ENCODE measurements around the gene LYZL2. TPM values are rescaled to one million over a fixed set of nuclear protein-coding genes. Genes with fewer than 3 reads are reported as not detected.

The LYZL2 gene
- total RNA-seq, 1 experiment from 2014 or later = not detected

GRCh38 chr10:30562787-30563186 is 66.8 kb downstream of the LYZL2 start:
- Histone ChIP-seq H3K4me1 (ENCODE audit: control insufficient read depth in 1 of 2, insufficient read depth in 2 of 2, low read length in 2 of 2) (0 out of 4 replicates have a peak, but pooled peaks cover 0 to 3% of the 10 kb centered on the region in 2 experiments), H4K20me1 (ENCODE audit: insufficient read depth) (no peaks in the 10 kb centered on the region), H3K27ac (ENCODE audit: low read depth, low read length) (no peak overlapping the region), H3K36me3 (ENCODE audit: control insufficient read depth in 1 of 2, insufficient read depth in 2 of 2, low read length in 2 of 2) (no peaks in the 10 kb centered on the region), H3K4me2 (ENCODE audit: low read length) (no peak overlapping the region), H3K79me2 (ENCODE audit: insufficient read depth, low read length) (no peaks in the 10 kb centered on the region), H2AFZ (ENCODE audit: low read depth, low read length, poor library complexity, severe bottlenecking) (no peak overlapping the region), H3K27me3 (ENCODE audit: insufficient read depth, low read length) (no peaks in the 10 kb centered on the region), H3K9ac (ENCODE audit: low read length) (no peak overlapping the region), H3K9me2 (ENCODE audit: insufficient read depth) (no peaks in the 10 kb centered on the region), H3K4me3 (replicated peaks in 1 of 2; ENCODE audit: low read depth in 1 of 2, low read length in 2 of 2) (no peak overlapping the region), H3K9me3 (ENCODE audit: control insufficient read depth in 1 of 2, insufficient read depth in 1 of 2, low read depth in 1 of 2, low read length in 2 of 2) (no peaks in the 10 kb centered on the region)
- DNase-seq (ENCODE audit: low read depth, low spot score) (no peak), ATAC-seq (no peak)
- TF ChIP-seq CBX3 (IDR thresholded peaks at IDR 0.05; ENCODE audit: low read depth) (no peak), SIN3A (IDR thresholded peaks at IDR 0.05; ENCODE audit: low read depth) (no peak), CTCF (IDR thresholded peaks at IDR 0.05 in 2 of 3, conservative IDR thresholded peaks at IDR 0.05 in 1 of 3; ENCODE audit: borderline replicate concordance in 1 of 3, insufficient read depth in 1 of 3, low read depth in 2 of 3, low read length in 2 of 3) (no peak), RAD21 (IDR thresholded peaks at IDR 0.05; ENCODE audit: low read depth) (no peak), MAX (IDR thresholded peaks at IDR 0.05) (no peak), ZBTB33 (IDR thresholded peaks at IDR 0.05; ENCODE audit: extremely low read depth, insufficient replicate concordance, low read length) (no peak), POLR2AphosphoS5 (IDR thresholded peaks at IDR 0.05; ENCODE audit: low read depth, low read length) (no peak), YY1 (IDR thresholded peaks at IDR 0.05; ENCODE audit: extremely low read depth, insufficient replicate concordance, low read depth, low read length) (no peak), EZH2phosphoT487 (IDR thresholded peaks at IDR 0.05; ENCODE audit: borderline replicate concordance) (no peak), SP1 (IDR thresholded peaks at IDR 0.05; ENCODE audit: low read depth) (no peak), ELF1 (IDR thresholded peaks at IDR 0.05; ENCODE audit: borderline replicate concordance, low read depth) (no peak), TCF7L2 (IDR thresholded peaks at IDR 0.05; ENCODE audit: borderline replicate concordance, extremely low read depth, insufficient read depth, insufficient read length) (no peak), CEBPB (IDR thresholded peaks at IDR 0.05; ENCODE audit: low read depth) (no peak)
- ChIA-PET POLR2A (no interaction called here), CTCF (interaction anchor here (1.4 kb wide), 1 partner anchor 18 kb away, joined by 5 read pairs; no protein-coding TSS in a partner anchor), RAD21 (ENCODE audit: low non-redundant PET in 1 of 2, low total read pairs in 2 of 2, uncharacterized antibody in 2 of 2, unreplicated experiment in 2 of 2) (interaction anchor here in 1 of 2 experiments (0.6 kb wide), 1 partner anchor 13 kb away, joined by 3 read pairs; no protein-coding TSS in a partner anchor)
- BruUV-seq (replicated peaks) = no TSS peak
- intact Hi-C loops (cut with micrococcal nuclease) = no loop called here

Other genes with a start within 250 kb of the LYZL2 start
- gene MAP3K8, start 195.6 kb downstream of the LYZL2 start, total RNA-seq (2021; ENCODE audit: unreplicated experiment) = 4.5 TPM